Cerebellar nuclear complex (tissue), 1 donor: ENCODE measurements around the gene DHRS4L2.

ENCODE experiments used
- DNase-seq, 2 experiments: peaks; one replicate each; lab custom pipeline; 2025; lab: John Stamatoyannopoulos, UW

DHRS4L2 gene

DNA sequence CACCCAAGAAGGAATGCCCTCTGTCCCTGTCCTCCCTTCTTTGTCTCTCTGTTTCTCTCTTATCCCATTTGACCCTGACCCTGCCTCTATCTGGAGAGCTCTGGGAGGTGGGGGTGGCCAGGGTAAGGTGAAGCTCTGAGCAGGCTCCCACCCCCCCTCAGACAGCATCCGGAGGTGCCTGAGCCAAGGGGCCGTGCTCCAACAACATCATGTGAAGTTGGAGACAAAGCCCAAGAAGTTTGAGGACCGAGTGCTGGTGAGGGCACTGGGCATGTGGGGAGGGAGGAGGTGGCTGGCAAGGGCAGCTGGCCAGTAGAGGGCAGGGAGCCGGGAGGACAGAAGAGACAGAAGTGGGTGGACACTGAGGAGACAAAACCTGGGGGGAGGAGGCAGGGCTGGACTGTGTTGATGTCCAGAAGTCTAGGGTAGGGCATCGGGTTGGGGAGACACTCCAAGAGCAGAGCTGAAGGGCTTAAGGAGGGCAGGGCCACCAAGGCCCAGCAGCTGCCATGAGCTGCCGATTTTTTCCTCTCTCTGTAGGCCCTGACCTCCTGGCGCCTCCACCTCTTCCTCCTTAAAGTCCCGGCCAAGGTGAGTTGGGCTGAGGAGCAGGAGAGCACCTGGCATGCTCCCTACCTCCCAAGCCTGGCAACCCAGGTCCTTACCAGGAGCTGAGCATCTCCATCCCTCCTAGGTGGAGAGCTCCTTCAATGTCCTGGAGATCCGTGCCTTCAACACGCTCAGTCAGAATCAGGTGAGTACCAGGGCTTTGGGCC, 65.0 kb downstream of the DHRS4L2 start:
- no peak for DNase-seq

GRCh38 chr14:24054324-24054641, 65.6 kb downstream of the DHRS4L2 start:
- DNase-seq: no peak

- no peak for DNase-seq
These were observed 65.9 kb downstream of the DHRS4L2 start for GRCh38 chr14:24054646-24055045.
